Type B pancreatic cell (in vitro differentiated cells): Measurements from ENCODE around the gene ADAMTSL1. TPM values are rescaled to one million over a fixed set of nuclear protein-coding genes. Genes with fewer than 3 reads are reported as not detected.

ENCODE experiments used
- DNase-seq: peaks from one replicate; pipeline ENCODE4 v3.0.0; 2021; ENCODE audit warnings: mixed read lengths; ENCODE audit not compliant: unreplicated experiment; ENCODE audit errors: extremely low spot score
- H3K27ac Mint-ChIP-seq: 2 replicates; pipeline ENCODE4 v1.8.0; 2021; ENCODE audit warnings: mild to moderate bottlenecking, mixed read lengths
- H3K27me3 Mint-ChIP-seq: 2 replicates; pipeline ENCODE4 v1.8.0; 2021; ENCODE audit warnings: mixed read lengths
- H3K36me3 Mint-ChIP-seq: 2 replicates; pipeline ENCODE4 v1.8.0; 2021; ENCODE audit warnings: mixed read lengths
- H3K4me1 Mint-ChIP-seq: one replicate; pipeline ENCODE4 v1.8.0; 2021; ENCODE audit warnings: mixed read lengths; ENCODE audit not compliant: unreplicated experiment
- H3K4me3 Mint-ChIP-seq: 2 replicates; pipeline ENCODE4 v1.8.0; 2021; ENCODE audit warnings: mild to moderate bottlenecking, mixed read lengths
- H3K9me3 Mint-ChIP-seq: 2 replicates; pipeline ENCODE4 v1.8.0; 2021; ENCODE audit warnings: mixed read lengths
- microRNA-seq: library from miRNA; unstranded; fragments of <30 nt; microRNA quantifications from one replicate; pipeline ENCODE4, GENCODE V29; 2020
- total RNA-seq: library from RNA; stranded (reverse); gene quantifications from 2 replicates; pipeline ENCODE4 v1.2.1, GENCODE V29; 2021; ENCODE audit warnings: low replicate concordance
- TF ChIP-seq, protein P1 (sequence below): fragments of 200-600 bp; sonication (generic); conservative IDR thresholded peaks from 2 replicates; pipeline ENCODE4 v1.5.0; 2021; ENCODE audit warnings: antibody characterized with exemption, mild to moderate bottlenecking

Gene ADAMTSL1
- total RNA-seq, 1 donor from 2014 or later, result 28.6 TPM

DNA sequence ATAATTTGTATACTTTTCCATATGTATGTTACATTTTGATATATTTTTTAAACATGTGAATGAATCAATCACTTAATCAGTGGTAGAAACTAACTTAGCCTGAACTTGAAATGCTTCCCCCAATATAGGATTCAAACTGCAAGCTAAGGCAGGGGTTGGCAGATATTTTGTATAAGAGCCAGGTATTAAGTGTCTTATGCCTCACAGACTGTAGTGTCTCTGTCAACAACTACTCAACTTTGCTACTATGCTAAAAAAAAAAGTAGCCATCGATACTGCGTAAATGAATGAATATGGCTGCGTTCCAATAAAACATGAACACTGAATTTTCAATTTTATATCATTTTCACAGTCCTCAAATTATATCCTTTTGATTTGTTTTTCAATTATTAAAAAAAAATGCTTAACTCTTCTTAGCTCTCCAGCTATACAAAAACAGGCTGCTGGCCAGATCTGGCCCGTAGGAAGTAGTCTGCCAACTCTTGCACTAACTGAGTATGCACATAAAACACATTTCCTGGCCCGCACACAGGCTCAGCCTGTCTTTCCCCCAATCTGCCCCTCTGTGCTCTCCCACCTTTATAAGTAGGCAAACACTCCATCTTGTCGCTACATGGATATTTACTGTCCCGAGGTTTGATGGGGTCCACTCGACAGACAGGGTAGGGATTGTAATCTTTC, 467.2 kb downstream of the ADAMTSL1 start:
- Mint-ChIP-seq H3K36me3 (no peaks in the 10 kb centered on the region), H3K4me3 (no peak overlapping the region), H3K27me3 (peaks cover 5% of the 10 kb centered on the region), H3K9me3 (no peaks in the 10 kb centered on the region), H3K27ac (no peak overlapping the region), H3K4me1 (peaks cover 13% of the 10 kb centered on the region)
- TF ChIP-seq, protein P1, sequence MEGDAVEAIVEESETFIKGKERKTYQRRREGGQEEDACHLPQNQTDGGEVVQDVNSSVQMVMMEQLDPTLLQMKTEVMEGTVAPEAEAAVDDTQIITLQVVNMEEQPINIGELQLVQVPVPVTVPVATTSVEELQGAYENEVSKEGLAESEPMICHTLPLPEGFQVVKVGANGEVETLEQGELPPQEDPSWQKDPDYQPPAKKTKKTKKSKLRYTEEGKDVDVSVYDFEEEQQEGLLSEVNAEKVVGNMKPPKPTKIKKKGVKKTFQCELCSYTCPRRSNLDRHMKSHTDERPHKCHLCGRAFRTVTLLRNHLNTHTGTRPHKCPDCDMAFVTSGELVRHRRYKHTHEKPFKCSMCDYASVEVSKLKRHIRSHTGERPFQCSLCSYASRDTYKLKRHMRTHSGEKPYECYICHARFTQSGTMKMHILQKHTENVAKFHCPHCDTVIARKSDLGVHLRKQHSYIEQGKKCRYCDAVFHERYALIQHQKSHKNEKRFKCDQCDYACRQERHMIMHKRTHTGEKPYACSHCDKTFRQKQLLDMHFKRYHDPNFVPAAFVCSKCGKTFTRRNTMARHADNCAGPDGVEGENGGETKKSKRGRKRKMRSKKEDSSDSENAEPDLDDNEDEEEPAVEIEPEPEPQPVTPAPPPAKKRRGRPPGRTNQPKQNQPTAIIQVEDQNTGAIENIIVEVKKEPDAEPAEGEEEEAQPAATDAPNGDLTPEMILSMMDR, result no peak
- DNase-seq, result no peak

DNA sequence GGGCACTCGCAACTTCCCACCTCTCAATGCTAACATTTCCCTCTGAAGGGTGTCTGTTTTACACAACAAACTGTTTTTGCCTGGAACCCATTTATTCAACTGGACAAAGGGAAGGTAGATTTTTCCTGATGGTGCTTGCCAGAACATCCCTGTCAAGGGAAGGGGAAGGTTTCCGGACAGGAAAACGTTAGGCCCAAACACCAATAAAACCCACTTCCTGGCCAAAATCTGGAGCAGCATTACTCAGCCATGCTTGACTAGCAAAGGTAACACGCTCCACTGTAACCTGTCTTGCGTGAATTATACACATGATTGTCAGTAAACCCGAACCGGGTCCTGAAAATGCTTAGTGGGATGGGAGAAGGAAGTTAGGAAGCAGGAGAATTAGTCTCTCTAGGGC, 468.8 kb downstream of the ADAMTSL1 start:
- Mint-ChIP-seq H3K4me3 (no peak overlapping the region), H3K36me3 (no peaks in the 10 kb centered on the region), H3K27me3 (peaks cover 5% of the 10 kb centered on the region), H3K4me1 (peaks cover 5% of the 10 kb centered on the region), H3K9me3 (no peaks in the 10 kb centered on the region), H3K27ac (no peak overlapping the region)
- TF ChIP-seq, protein P1, result no peak
- DNase-seq, result no peak

DNA sequence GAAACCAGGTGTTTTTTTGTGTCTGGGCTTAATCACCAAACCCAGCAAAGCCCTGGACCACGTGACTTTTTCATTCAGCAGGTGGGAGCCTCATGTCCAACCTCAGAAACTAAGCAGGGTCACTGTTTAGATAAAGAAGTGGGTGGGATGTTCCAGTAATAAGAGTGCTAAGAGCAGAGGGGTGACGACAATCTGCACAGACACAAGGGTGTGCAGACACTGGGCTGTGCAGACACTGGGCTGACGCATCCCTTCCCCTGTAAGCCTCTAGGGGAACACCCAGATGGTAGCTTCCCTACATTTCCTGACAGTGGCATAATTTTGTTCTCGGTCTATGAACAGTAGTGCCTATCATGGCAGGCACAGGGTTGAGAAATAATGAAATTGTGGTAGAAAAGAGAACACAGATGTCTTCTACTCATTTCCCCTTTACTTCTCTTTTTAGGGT, 474.0 kb downstream of the ADAMTSL1 start:
- H3K27ac Mint-ChIP-seq, result no peak overlapping the region
- no peaks in the 10 kb centered on the region for H3K36me3 Mint-ChIP-seq
- H3K4me1 Mint-ChIP-seq, result no peaks in the 10 kb centered on the region
- peaks cover 5% of the 10 kb centered on the region for H3K27me3 Mint-ChIP-seq
- no peak for DNase-seq
- TF ChIP-seq, protein P1, result peak; percentile 13
- H3K4me3 Mint-ChIP-seq, result no peak overlapping the region
- no peaks in the 10 kb centered on the region for H3K9me3 Mint-ChIP-seq

DNA sequence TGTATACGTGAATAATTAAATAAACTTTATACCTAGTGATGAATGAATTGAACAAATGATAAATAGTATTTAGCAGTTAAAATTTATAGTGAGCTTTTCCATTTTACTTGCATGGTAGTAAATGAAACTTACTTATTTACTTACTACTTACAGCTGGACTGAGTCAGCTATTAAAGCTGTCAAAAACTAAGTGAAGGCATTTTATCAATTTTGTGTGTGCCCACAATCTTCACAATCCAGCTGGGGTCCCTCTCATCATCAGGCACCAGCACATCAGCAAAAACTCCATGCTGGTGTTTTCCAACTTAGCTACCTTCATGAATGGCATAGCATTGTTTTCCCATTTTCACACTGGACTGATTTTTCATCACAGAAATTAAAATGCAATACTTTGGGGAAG, 478.0 kb downstream of the ADAMTSL1 start:
- no peaks in the 10 kb centered on the region for H3K36me3 Mint-ChIP-seq
- TF ChIP-seq, protein P1, result no peak
- H3K27ac Mint-ChIP-seq, result no peak overlapping the region
- no peaks in the 10 kb centered on the region for H3K27me3 Mint-ChIP-seq
- no peaks in the 10 kb centered on the region for H3K9me3 Mint-ChIP-seq
- no peaks in the 10 kb centered on the region for H3K4me1 Mint-ChIP-seq
- H3K4me3 Mint-ChIP-seq, result no peak overlapping the region
- DNase-seq, result no peak

DNA sequence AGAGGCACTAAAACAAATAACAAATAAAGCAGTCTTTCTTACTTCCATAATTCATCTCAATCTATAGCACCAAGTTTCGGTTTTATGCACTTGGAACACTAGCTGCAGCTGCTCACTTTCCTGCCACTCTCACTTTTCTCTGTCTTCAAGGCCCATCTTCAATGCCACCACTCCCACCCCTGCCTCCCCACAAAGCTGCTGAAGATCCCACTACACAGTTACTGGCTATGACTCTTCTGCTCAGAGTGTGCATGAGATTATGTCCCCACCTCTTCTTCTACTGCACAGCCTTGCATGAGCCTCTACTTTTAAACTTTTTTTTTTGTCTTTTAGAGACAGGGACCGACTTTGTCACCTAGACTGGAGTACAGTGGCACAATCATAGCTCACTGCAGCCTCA, 481.7 kb downstream of the ADAMTSL1 start:
- TF ChIP-seq, protein P1, result no peak
- Mint-ChIP-seq H3K27ac (no peak overlapping the region), H3K36me3 (no peaks in the 10 kb centered on the region), H3K4me3 (no peak overlapping the region), H3K27me3 (no peaks in the 10 kb centered on the region), H3K9me3 (no peaks in the 10 kb centered on the region), H3K4me1 (no peaks in the 10 kb centered on the region)
- no peak for DNase-seq

Small RNAs within 50 kb of the gene (microRNA-seq; reads per million reads assigned to microRNA genes)
- not detected for gene MIR3152
